SU-DHL-6 (cell line): ENCODE results near the gene ANO9.

Experiments used
- H2AFZ ChIP-seq: fragments of 200-600 bp; sonication (generic); 2 replicates; pipeline ENCODE4 v1.6.1; 2014; ENCODE audit warnings: low read depth, mild to moderate bottlenecking, moderate library complexity, mixed read lengths, antibody characterized with exemption, low read length; ENCODE audit not compliant: severe bottlenecking
- H3F3A ChIP-seq: fragments of 200-600 bp; shearing (Covaris generic); 2 replicates; pipeline ENCODE4 v1.6.0; 2016; ENCODE audit warnings: antibody characterized with exemption, mild to moderate bottlenecking; ENCODE audit not compliant: insufficient read depth
- H3K27ac ChIP-seq: fragments of 200-600 bp; sonication (generic); 2 replicates; pipeline ENCODE4 v1.5.1; 2016; ENCODE audit warnings: low read depth, mild to moderate bottlenecking, low read length, moderate library complexity, mixed read lengths
- H3K27me3 ChIP-seq: fragments of 200-600 bp; sonication (generic), shearing (Covaris generic); 2 replicates; pipeline ENCODE4 v1.6.0; 2014; ENCODE audit warnings: mild to moderate bottlenecking, low read length
- H3K36me3 ChIP-seq: fragments of 200-600 bp; sonication (generic); 2 replicates; pipeline ENCODE4 v1.6.1; 2014; ENCODE audit warnings: mild to moderate bottlenecking, low read length, mixed read lengths
- H3K4me2 ChIP-seq: fragments of 300-600, 200-600 bp; shearing (Covaris generic), sonication (generic); 2 replicates; pipeline ENCODE4 v1.6.0; 2014; ENCODE audit warnings: low read length, low read depth, mild to moderate bottlenecking; ENCODE audit not compliant: poor library complexity, severe bottlenecking
- H3K4me3 ChIP-seq: fragments of 200-600 bp; sonication (generic); 2 replicates; pipeline ENCODE4 v1.5.1; 2014; ENCODE audit warnings: antibody characterized with exemption, low read length, mild to moderate bottlenecking, mixed read lengths; ENCODE audit not compliant: insufficient read depth, poor library complexity, severe bottlenecking
- H3K79me2 ChIP-seq: fragments of 200-600 bp; sonication (generic); 2 replicates; pipeline ENCODE4 v1.6.1; 2014; ENCODE audit warnings: mild to moderate bottlenecking, low read length, moderate library complexity; ENCODE audit not compliant: insufficient read depth
- H3K9ac ChIP-seq: fragments of 200-600 bp; sonication (generic); 2 replicates; pipeline ENCODE4 v1.7.0; 2014; ENCODE audit warnings: mild to moderate bottlenecking, low read length
- H3K9me2 ChIP-seq: fragments of 200-600 bp; sonication (generic); replicated peaks from 2 replicates; pipeline ENCODE4 v1.6.1; 2014; ENCODE audit warnings: low read length; ENCODE audit not compliant: insufficient read depth
- H3K9me3 ChIP-seq: fragments of 200-600 bp; sonication (generic); 2 replicates; pipeline ENCODE4 v1.6.1; 2014; ENCODE audit warnings: low read length, mixed read lengths; ENCODE audit not compliant: insufficient read depth
- H4K20me1 ChIP-seq: fragments of 200-600 bp; sonication (generic); 2 replicates; pipeline ENCODE4 v1.6.1; 2014; ENCODE audit warnings: low read depth, mild to moderate bottlenecking, antibody characterized with exemption, low read length, moderate library complexity, mixed read lengths
- EZH2phosphoT487 ChIP-seq: fragments of 200-600 bp; sonication (generic), shearing (Covaris generic); conservative IDR thresholded peaks from 2 replicates; pipeline ENCODE4 v1.6.1; 2018; ENCODE audit warnings: mild to moderate bottlenecking, antibody characterized with exemption, low read length, moderate library complexity, mixed read lengths
- TF ChIP-seq, protein P1 (sequence below): fragments of 200-600 bp; sonication (generic); IDR thresholded peaks from one replicate; pipeline ENCODE4 v1.5.1; 2017; ENCODE audit warnings: antibody characterized with exemption, mild to moderate bottlenecking, low read length, moderate library complexity; ENCODE audit not compliant: insufficient read depth, poor library complexity, severe bottlenecking

Gene ANO9

DNA sequence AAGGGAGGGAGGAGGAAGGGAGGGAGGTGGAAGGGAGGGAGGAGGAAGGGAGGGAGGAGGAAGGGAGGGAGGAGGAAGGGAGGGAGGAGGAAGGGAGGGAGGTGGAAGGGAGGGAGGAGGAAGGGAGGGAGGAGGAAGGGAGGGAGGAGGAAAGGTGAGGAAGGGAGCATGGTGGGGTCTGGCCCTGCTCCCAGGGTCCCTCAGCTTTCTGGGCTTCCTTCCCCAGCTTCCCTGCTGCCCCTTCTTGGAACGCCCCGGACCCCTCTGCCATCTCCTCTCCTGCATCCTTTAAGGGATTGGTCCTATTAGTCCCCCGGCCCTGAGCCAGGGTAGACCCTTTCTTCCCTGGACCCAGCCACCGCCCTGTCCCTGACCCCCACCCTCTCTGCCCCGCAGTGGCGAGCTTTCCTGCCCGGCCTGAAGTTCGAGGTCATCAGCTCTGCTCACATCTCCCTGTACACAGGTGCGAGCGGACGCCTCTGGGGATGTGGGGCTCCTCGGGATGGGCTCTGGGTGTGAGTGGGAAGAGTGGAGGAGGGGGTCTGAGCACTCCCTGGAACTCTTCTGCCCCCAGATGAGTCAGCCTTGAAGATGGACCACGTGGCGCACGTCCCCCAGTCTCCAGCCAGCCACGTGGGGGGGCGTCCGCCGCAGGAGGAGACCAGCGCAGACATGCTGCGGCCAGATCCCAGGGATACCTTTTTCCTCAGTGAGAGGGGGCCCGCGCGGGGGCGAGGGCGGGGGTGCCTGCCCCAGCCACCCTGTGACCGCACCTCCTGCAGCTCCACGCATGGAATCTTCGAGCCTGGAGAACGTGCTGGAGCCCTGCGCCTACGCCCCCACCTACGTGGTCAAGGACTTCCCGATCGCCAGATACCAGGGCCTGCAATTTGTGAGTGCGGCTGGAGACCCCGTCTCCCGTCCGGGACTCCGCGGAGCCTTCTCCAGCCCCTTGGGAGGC lies 66.5 kb downstream of the ANO9 start:
- no peak for TF ChIP-seq EZH2phosphoT487
- TF ChIP-seq, protein P1, sequence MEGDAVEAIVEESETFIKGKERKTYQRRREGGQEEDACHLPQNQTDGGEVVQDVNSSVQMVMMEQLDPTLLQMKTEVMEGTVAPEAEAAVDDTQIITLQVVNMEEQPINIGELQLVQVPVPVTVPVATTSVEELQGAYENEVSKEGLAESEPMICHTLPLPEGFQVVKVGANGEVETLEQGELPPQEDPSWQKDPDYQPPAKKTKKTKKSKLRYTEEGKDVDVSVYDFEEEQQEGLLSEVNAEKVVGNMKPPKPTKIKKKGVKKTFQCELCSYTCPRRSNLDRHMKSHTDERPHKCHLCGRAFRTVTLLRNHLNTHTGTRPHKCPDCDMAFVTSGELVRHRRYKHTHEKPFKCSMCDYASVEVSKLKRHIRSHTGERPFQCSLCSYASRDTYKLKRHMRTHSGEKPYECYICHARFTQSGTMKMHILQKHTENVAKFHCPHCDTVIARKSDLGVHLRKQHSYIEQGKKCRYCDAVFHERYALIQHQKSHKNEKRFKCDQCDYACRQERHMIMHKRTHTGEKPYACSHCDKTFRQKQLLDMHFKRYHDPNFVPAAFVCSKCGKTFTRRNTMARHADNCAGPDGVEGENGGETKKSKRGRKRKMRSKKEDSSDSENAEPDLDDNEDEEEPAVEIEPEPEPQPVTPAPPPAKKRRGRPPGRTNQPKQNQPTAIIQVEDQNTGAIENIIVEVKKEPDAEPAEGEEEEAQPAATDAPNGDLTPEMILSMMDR, result no peak
- no peaks in the 10 kb centered on the region for H3K36me3 ChIP-seq
- no peak overlapping the region for H3K4me3 ChIP-seq
- no peak overlapping the region for H3K9ac ChIP-seq
- H3K27ac ChIP-seq, result no peak overlapping the region
- no peaks in the 10 kb centered on the region for H3K27me3 ChIP-seq
- no peaks in the 10 kb centered on the region for H3K79me2 ChIP-seq
- H3K9me3 ChIP-seq, result no peaks in the 10 kb centered on the region
- H3K4me2 ChIP-seq, result no peak overlapping the region
- no peaks in the 10 kb centered on the region for H3K9me2 ChIP-seq
- H3F3A ChIP-seq, result no peaks in the 10 kb centered on the region
- no peak overlapping the region for H2AFZ ChIP-seq
- no peaks in the 10 kb centered on the region for H4K20me1 ChIP-seq

DNA sequence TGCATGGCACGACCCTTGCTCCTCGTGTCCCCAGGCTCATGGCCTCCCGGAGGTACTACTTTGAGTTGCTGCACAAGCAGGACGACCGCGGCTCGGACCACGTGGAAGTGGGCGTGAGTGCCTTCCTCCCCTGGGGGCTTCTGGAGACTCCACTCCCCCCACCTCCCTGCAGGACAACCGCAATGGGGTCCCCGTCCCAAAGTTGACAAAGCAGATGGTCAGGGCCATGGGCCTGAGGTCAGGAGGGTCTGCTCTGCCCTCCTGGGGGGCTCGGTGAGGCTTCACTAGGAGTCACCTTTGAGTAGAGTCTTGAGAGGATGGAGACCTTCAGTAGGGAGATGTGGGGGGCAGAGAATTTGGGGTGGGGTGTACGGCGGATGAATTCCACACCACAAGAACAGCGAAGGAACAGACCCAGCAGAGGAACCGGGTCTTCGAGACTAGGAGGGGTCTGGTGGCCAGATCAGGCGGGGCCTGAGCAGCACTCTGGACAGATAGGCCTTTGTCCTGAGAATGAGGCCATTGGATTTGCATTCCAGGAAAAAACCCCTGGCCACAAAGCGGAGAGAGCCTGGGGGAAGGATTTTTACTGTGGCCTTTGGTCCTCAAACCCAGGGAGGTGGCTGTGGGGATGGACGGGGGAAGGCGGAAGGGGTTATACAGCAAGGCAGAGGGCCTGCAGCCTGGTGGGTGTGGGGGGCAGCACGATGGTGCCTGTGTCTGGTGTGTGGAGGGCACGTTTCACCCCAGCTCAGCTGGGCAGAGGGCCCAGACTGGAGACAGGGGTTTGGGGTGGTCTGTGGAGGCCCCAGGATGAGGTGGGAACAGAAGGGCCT lies 67.9 kb downstream of the ANO9 start:
- Histone ChIP-seq H3K9ac (no peak overlapping the region), H3K4me2 (no peak overlapping the region), H3F3A (no peaks in the 10 kb centered on the region), H3K79me2 (no peaks in the 10 kb centered on the region), H3K27ac (no peak overlapping the region), H3K9me2 (no peaks in the 10 kb centered on the region), H3K27me3 (no peaks in the 10 kb centered on the region), H3K36me3 (no peaks in the 10 kb centered on the region), H3K9me3 (no peaks in the 10 kb centered on the region), H3K4me3 (no peak overlapping the region), H4K20me1 (no peaks in the 10 kb centered on the region), H2AFZ (no peak overlapping the region)
- no peak for TF ChIP-seq EZH2phosphoT487
- TF ChIP-seq, protein P1, result no peak

DNA sequence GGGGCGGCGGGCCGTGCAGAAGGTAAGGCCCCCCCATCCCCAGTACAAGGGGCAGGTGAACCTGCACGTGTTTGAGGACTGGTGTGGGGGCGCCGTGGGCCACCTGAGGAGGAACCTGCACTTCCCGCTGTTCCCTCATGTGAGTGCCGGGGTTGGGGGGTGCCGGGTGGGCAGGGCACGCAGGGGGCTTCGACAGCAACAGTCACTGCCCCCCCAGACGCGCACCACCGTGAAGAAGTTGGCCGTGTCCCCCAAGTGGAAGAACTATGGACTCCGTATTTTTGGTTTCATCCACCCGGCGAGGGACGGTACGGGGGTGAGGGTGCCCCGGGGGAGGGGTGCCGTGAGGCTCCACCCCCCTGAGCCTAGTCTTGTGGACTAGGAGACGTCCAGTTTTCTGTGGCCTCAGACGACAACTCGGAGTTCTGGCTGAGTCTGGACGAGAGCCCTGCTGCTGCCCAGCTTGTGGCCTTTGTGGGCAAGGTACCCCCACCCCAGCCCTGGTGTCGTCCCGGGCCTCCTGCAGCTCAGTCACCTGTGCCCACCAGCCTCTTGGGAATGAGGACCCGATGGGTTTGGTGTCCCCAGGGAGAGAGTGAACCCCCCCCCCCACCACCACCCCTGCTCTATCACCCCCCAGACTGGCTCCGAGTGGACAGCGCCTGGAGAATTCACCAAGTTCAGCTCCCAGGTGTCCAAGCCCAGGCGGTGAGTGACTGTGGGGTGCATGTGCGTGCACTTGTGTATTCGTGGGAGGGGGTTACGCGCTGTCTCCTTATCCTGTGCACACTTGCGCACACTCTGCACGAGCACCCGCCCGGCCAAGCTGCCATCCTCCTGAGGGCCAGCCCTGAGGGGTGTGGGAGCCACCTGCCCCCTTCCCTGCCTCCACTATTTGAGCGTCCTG lies 68.7 kb downstream of the ANO9 start:
- no peak overlapping the region for H3K27ac ChIP-seq
- H3K9me3 ChIP-seq, result no peaks in the 10 kb centered on the region
- TF ChIP-seq EZH2phosphoT487, result no peak
- TF ChIP-seq, protein P1, result no peak
- H3K4me2 ChIP-seq, result no peak overlapping the region
- H4K20me1 ChIP-seq, result no peaks in the 10 kb centered on the region
- no peak overlapping the region for H2AFZ ChIP-seq
- no peaks in the 10 kb centered on the region for H3K27me3 ChIP-seq
- no peak overlapping the region for H3K9ac ChIP-seq
- H3K79me2 ChIP-seq, result no peaks in the 10 kb centered on the region
- no peaks in the 10 kb centered on the region for H3K36me3 ChIP-seq
- H3K4me3 ChIP-seq, result no peak overlapping the region
- no peaks in the 10 kb centered on the region for H3K9me2 ChIP-seq
- H3F3A ChIP-seq, result no peaks in the 10 kb centered on the region
